Esophagus muscularis mucosa (tissue), 4 donors: ENCODE results near the gene DMD.

ENCODE experiments used
- CTCF ChIP-seq, 3 experiments: fragments of 200-600 bp in 2 of 3; fragments of 450-650 bp in 1 of 3; sonication (generic) in 2 of 3; IDR thresholded peaks; one replicate each; pipeline ENCODE4 v1.5.1; 2017 to 2019; ENCODE audit warnings: antibody characterized with exemption in 3 of 3, mild to moderate bottlenecking in 2 of 3, moderate library complexity in 1 of 3
- EP300 ChIP-seq: sonication (generic); formaldehyde crosslinking; IDR thresholded peaks from one replicate; pipeline ENCODE4 v1.6.1; 2017; ENCODE audit warnings: antibody characterized with exemption
- POLR2A ChIP-seq: fragments of 450-650 bp; IDR thresholded peaks from one replicate; pipeline ENCODE4 v1.6.1; 2017; ENCODE audit warnings: antibody characterized with exemption, moderate library complexity, mild to moderate bottlenecking, low read depth
- POLR2AphosphoS5 ChIP-seq, 2 donors: sonication (generic); formaldehyde crosslinking; IDR thresholded peaks; one replicate each; pipeline ENCODE4 v1.6.1; 2017; ENCODE audit warnings: antibody characterized with exemption in 2 of 2

- TF ChIP-seq CTCF (IDR thresholded peaks at IDR 0.05) (no peak), EP300 (no peak), POLR2AphosphoS5 (IDR thresholded peaks at IDR 0.05) (no peak), POLR2A (no peak)
Measured at GRCh38 chrX:31836479-31836878, 1374.9 kb downstream of the DMD start.
